ENCODE measurements around the gene AAK1. TPM values are rescaled to one million over a fixed set of nuclear protein-coding genes. Genes with fewer than 3 reads are reported as not detected.

The AAK1 gene
- total RNA-seq, 4 donors from 2014 or later = 34.8 to 109 (median 70.2) TPM

DNA sequence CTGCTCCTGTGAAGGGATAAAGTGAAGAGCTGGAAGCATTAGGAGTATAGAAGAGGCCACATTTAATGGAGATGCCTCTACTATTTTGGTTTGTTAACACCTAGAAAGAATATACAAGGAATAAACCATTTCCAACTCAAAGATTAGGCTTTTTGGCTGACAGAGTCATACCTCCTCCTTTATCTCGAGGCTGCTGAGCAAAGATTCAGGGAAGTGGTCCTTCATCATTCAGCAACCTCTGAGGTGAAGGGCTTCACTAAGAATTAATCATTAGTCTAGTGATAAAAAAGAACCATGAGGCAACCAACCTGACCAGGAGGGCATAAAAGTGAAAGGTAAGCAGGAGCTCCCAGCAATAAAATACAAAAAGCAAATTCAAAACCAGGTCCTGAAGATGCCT, 25.8 kb downstream of the AAK1 start:
- no peak for DNase-seq
- 88 to 100% methylated on average over 1 of the region's 1 CpG for WGBS, 2 donors (ENCODE audit: low coverage in 1 of 2)
- intact Hi-C loops (cut with DNase I; ENCODE audit: low total_unique reads) (no loop called here), in situ Hi-C loops (cut with MboI; ENCODE audit: low pct_ligation_motif_present in 1 of 4, low pct_unique_long_range_greater_than_20kb in 1 of 4, low sequenced_read_pairs in 3 of 4) (no loop called here)
- H3K27ac ChIP-seq = no peak overlapping the region
- H3K9me3 ChIP-seq = no peaks in the 10 kb centered on the region
- no peak overlapping the region for H3K4me3 ChIP-seq
- peaks cover 0 to 50% (median 16%) of the 10 kb centered on the region in 4 donors for H3K4me1 ChIP-seq
- no peaks in the 10 kb centered on the region for H3K36me3 ChIP-seq
- TF ChIP-seq, protein P1, sequence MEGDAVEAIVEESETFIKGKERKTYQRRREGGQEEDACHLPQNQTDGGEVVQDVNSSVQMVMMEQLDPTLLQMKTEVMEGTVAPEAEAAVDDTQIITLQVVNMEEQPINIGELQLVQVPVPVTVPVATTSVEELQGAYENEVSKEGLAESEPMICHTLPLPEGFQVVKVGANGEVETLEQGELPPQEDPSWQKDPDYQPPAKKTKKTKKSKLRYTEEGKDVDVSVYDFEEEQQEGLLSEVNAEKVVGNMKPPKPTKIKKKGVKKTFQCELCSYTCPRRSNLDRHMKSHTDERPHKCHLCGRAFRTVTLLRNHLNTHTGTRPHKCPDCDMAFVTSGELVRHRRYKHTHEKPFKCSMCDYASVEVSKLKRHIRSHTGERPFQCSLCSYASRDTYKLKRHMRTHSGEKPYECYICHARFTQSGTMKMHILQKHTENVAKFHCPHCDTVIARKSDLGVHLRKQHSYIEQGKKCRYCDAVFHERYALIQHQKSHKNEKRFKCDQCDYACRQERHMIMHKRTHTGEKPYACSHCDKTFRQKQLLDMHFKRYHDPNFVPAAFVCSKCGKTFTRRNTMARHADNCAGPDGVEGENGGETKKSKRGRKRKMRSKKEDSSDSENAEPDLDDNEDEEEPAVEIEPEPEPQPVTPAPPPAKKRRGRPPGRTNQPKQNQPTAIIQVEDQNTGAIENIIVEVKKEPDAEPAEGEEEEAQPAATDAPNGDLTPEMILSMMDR (IDR thresholded peaks at IDR 0.05) = no peak
- TF ChIP-seq POLR2A (IDR thresholded peaks at IDR 0.05) = no peak
- no peak for TF ChIP-seq POLR2AphosphoS5 (IDR thresholded peaks at IDR 0.05)
- TF ChIP-seq EP300 (IDR thresholded peaks at IDR 0.05; ENCODE audit: low read depth) = no peak
- no peaks in the 10 kb centered on the region for H3K27me3 ChIP-seq

DNA sequence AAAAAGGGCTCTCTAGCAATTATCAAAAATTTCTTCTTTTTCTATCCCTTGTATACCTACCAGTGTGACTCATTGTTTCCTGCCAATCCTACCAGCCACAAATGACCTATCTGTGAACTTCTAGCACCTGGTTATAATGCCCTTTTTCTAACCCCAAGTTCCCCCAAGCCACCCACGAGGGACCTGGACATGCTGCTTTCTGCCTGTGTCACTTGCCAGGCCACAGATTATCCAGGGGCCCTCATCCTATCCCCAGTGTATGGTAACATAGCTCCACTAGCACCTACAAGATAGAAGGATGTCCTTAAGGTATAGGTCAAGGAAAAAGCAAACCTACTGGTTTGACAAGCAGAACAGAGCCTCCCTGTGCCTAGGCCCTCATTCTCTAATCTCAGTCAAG, 26.8 kb downstream of the AAK1 start:
- 40% methylated on average over 1 of the region's 1 CpG; no CpG with 5 or more reads in 1 of the 2 donors for WGBS, 2 donors (ENCODE audit: low coverage in 1 of 2)
- H3K4me1 ChIP-seq = peaks cover 0 to 50% (median 16%) of the 10 kb centered on the region in 4 donors
- in situ Hi-C loops (cut with MboI; ENCODE audit: low pct_ligation_motif_present in 1 of 4, low pct_unique_long_range_greater_than_20kb in 1 of 4, low sequenced_read_pairs in 3 of 4) = no loop called here

DNA sequence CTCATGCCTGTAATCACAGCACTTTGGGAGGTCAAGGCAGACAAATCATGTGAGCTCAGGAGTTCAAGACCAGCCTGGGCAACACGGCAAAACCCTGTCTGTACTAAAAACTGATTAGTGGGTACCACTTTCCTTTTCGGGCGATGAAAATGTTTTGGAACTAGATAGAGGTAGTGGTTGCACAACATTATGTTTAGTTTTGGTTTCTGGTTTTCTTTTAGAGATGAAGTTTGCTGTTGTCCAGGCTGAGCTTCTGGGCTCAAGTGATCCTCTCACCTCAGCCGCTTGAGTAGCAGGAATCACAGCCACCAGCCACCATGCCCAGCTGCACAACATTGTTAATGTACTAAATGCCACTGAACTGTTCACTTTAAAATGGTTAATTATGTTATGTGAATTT, 27.6 kb downstream of the AAK1 start:
- no peaks in the 10 kb centered on the region for H3K36me3 ChIP-seq
- DNase-seq = no peak
- 53 to 71% methylated on average over 4 of the region's 4 CpGs for WGBS, 2 donors (ENCODE audit: low coverage in 1 of 2)
- intact Hi-C loops (cut with DNase I; ENCODE audit: low total_unique reads) = no loop called here
- in situ Hi-C loops (cut with MboI; ENCODE audit: low pct_ligation_motif_present in 1 of 4, low pct_unique_long_range_greater_than_20kb in 1 of 4, low sequenced_read_pairs in 3 of 4) = no loop called here
- H3K27ac ChIP-seq = no peak overlapping the region
- no peak for TF ChIP-seq POLR2A (IDR thresholded peaks at IDR 0.05)
- no peak for TF ChIP-seq EP300 (IDR thresholded peaks at IDR 0.05; ENCODE audit: low read depth)
- TF ChIP-seq, protein P1 (IDR thresholded peaks at IDR 0.05) = no peak
- TF ChIP-seq POLR2AphosphoS5 (IDR thresholded peaks at IDR 0.05) = no peak
- no peaks in the 10 kb centered on the region for H3K27me3 ChIP-seq
- no peaks in the 10 kb centered on the region for H3K9me3 ChIP-seq
- peaks cover 0 to 48% (median 16%) of the 10 kb centered on the region in 4 donors for H3K4me1 ChIP-seq
- H3K4me3 ChIP-seq = no peak overlapping the region

More for the DNA sequence above, 26.8 kb downstream of the AAK1 start:
- TF ChIP-seq EP300 (IDR thresholded peaks at IDR 0.05; ENCODE audit: low read depth) (no peak), POLR2A (IDR thresholded peaks at IDR 0.05) (no peak), POLR2AphosphoS5 (IDR thresholded peaks at IDR 0.05) (no peak)
- TF ChIP-seq, protein P1 (IDR thresholded peaks at IDR 0.05) = no peak
- no peak for DNase-seq
- Histone ChIP-seq H3K4me3 (no peak overlapping the region), H3K27me3 (no peaks in the 10 kb centered on the region), H3K27ac (no peak overlapping the region), H3K9me3 (no peaks in the 10 kb centered on the region), H3K36me3 (no peaks in the 10 kb centered on the region)
- intact Hi-C loops (cut with DNase I; ENCODE audit: low total_unique reads) = no loop called here

DNA sequence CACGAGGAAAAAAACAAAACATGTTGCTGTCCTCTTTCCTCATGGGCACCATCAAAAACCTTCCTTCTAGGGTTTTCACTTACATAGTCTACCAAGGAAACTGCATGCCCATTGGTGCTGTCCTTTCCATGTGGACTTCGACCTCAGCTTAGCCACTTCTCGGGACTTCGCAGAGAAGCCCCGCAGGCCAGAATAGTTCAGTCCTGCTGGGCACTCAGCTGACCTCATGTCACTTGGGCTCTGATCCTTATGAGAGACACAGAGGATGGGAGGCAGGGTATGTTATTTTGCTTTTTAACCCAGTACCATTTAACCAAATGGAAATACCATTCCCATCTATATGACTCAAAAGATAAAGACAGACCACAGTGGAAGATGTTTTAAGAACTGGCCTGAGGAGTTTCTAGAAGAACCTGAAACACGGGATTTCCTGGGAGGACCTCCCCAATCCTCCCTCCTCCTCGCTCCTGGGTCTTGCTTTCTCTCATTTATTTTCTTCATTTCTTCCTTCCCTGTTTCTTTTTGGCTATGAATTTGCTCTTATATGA, 28.4 kb downstream of the AAK1 start:
- Histone ChIP-seq H3K27ac (no peak overlapping the region), H3K4me3 (no peak overlapping the region), H3K36me3 (no peaks in the 10 kb centered on the region), H3K9me3 (no peaks in the 10 kb centered on the region), H3K27me3 (no peaks in the 10 kb centered on the region), H3K4me1 (peaks cover 0 to 40% (median 14%) of the 10 kb centered on the region in 4 donors)
- in situ Hi-C loops (cut with MboI; ENCODE audit: low pct_ligation_motif_present in 1 of 4, low pct_unique_long_range_greater_than_20kb in 1 of 4, low sequenced_read_pairs in 3 of 4) (no loop called here), intact Hi-C loops (cut with DNase I; ENCODE audit: low total_unique reads) (no loop called here)
- DNase-seq = no peak
- 80 to 93% methylated on average over 1 to 7 of the region's 7 CpGs for WGBS, 2 donors (ENCODE audit: low coverage in 1 of 2)
- TF ChIP-seq EP300 (IDR thresholded peaks at IDR 0.05; ENCODE audit: low read depth) (no peak), POLR2A (IDR thresholded peaks at IDR 0.05) (no peak), POLR2AphosphoS5 (IDR thresholded peaks at IDR 0.05) (no peak)
- TF ChIP-seq, protein P1 (IDR thresholded peaks at IDR 0.05) = no peak
